MCF 10A (cell line): Measurements from ENCODE around the gene BACH2. TPM values are rescaled to one million over a fixed set of nuclear protein-coding genes. Genes with fewer than 3 reads are reported as not detected.

Experiments used
- BruUV-seq: library from RNA; stranded (reverse); fragments of 400-500 nt; replicated peaks from 2 replicates; lab custom pipeline; 2021; lab: Mats Ljungman, UMichigan
- CTCF ChIA-PET: fragments of 300-600 bp; sonication (Branson Sonifier 250); formaldehyde crosslinking; extraction: SDS; loops from one replicate; lab custom pipeline; 2021; ENCODE audit warnings: antibody characterized with exemption, inconsistent platforms; lab: Yijun Ruan, JAX
- POLR2A ChIA-PET: fragments of 300-600, 350-650 bp; sonication (Branson Sonifier 250); formaldehyde crosslinking; extraction: SDS; loops from one replicate; lab custom pipeline; 2020; ENCODE audit warnings: antibody characterized with exemption, inconsistent platforms; lab: Yijun Ruan, JAX
- DNase-seq: peaks from one replicate; pipeline ENCODE4 v3.0.0-alpha.2; 2018; ENCODE audit not compliant: unreplicated experiment
- H3K27ac Mint-ChIP-seq: one replicate; pipeline ENCODE4 v1.8.0; 2022; ENCODE audit warnings: mild to moderate bottlenecking, low read depth, mixed read lengths; ENCODE audit not compliant: unreplicated experiment
- H3K27me3 Mint-ChIP-seq: one replicate; pipeline ENCODE4 v1.8.0; 2022; ENCODE audit warnings: mixed read lengths; ENCODE audit not compliant: insufficient read depth, unreplicated experiment
- H3K36me3 Mint-ChIP-seq: one replicate; pipeline ENCODE4 v1.8.0; 2022; ENCODE audit warnings: mild to moderate bottlenecking, moderate library complexity, mixed read lengths; ENCODE audit not compliant: insufficient read depth, unreplicated experiment
- H3K4me1 Mint-ChIP-seq: one replicate; pipeline ENCODE4 v1.8.0; 2022; ENCODE audit warnings: mixed read lengths; ENCODE audit not compliant: insufficient read depth, unreplicated experiment
- H3K4me3 Mint-ChIP-seq: one replicate; pipeline ENCODE4 v1.8.0; 2022; ENCODE audit warnings: mild to moderate bottlenecking, moderate library complexity, mixed read lengths; ENCODE audit not compliant: unreplicated experiment
- H3K9me3 Mint-ChIP-seq: one replicate; pipeline ENCODE4 v1.8.0; 2022; ENCODE audit warnings: mixed read lengths; ENCODE audit not compliant: unreplicated experiment
- CTCF ChIP-seq: fragments of 200-600 bp; IDR thresholded peaks from one replicate; pipeline ENCODE4 v1.8.0; 2022; ENCODE audit warnings: antibody characterized with exemption, mild to moderate bottlenecking; ENCODE audit not compliant: unreplicated experiment
- intact Hi-C: fragments of 100-400 bp; cut with micrococcal nuclease; formaldehyde crosslinking; loops from 2 replicates; pipeline ENCODE4 v1.14.1; 2022
- total RNA-seq: library from RNA; stranded (reverse); gene quantifications from 2 replicates; pipeline ENCODE4 v1.2.3, GENCODE V29; 2022

The BACH2 gene
- total RNA-seq, 1 experiment from 2014 or later, result 9.9 TPM

GRCh38 chr6:90293319-90293953, 3.2 kb downstream of the BACH2 start:
- H3K27me3 Mint-ChIP-seq, result no peaks in the 10 kb centered on the region
- intact Hi-C loops, result no loop called here
- no peaks in the 10 kb centered on the region for H3K36me3 Mint-ChIP-seq
- TF ChIP-seq CTCF, result no peak
- POLR2A ChIA-PET, result interaction anchor here (1.0 kb wide), 1 partner anchor 9 kb away, joined by 3 read pairs; no protein-coding TSS in a partner anchor
- H3K4me3 Mint-ChIP-seq, result no peak overlapping the region
- H3K4me1 Mint-ChIP-seq, result peaks cover 5% of the 10 kb centered on the region
- no peak for DNase-seq
- no peak overlapping the region for H3K27ac Mint-ChIP-seq
- no TSS peak for BruUV-seq
- H3K9me3 Mint-ChIP-seq, result no peaks in the 10 kb centered on the region
- CTCF ChIA-PET, result interaction anchor here (0.6 to 2.6 kb wide), 7 partner anchors 99 to 353 kb away, joined by 3 to 12 read pairs (median 3); no protein-coding TSS in a partner anchor

GRCh38 chr6:90291565-90291964, 5.1 kb downstream of the BACH2 start:
- Mint-ChIP-seq H3K36me3 (no peaks in the 10 kb centered on the region), H3K9me3 (peaks cover 8% of the 10 kb centered on the region), H3K27ac (no peak overlapping the region), H3K4me3 (no peak overlapping the region), H3K4me1 (peaks cover 5% of the 10 kb centered on the region), H3K27me3 (no peaks in the 10 kb centered on the region)
- no peak for DNase-seq
- no TSS peak for BruUV-seq
- ChIA-PET CTCF (interaction anchor here (0.6 to 1.5 kb wide), 4 partner anchors 102 to 319 kb away, joined by 3 to 6 read pairs (median 4); no protein-coding TSS in a partner anchor), POLR2A (interaction anchor here (0.6 to 0.9 kb wide), 3 partner anchors 78 to 940 kb away, joined by 3 read pairs; no protein-coding TSS in a partner anchor)
- TF ChIP-seq CTCF, result no peak
- intact Hi-C loops, result no loop called here

- Mint-ChIP-seq H3K4me1 (peaks cover 5% of the 10 kb centered on the region), H3K36me3 (no peaks in the 10 kb centered on the region), H3K9me3 (peaks cover 8% of the 10 kb centered on the region), H3K4me3 (no peak overlapping the region), H3K27me3 (no peaks in the 10 kb centered on the region), H3K27ac (no peak overlapping the region)
- POLR2A ChIA-PET, result interaction anchor here (0.6 to 0.9 kb wide), 4 partner anchors 72 to 939 kb away, joined by 3 read pairs; no protein-coding TSS in a partner anchor
- CTCF ChIA-PET, result interaction anchor here (0.6 to 1.5 kb wide), 4 partner anchors 102 to 318 kb away, joined by 3 to 6 read pairs (median 4); no protein-coding TSS in a partner anchor
- intact Hi-C loops, result no loop called here
- no TSS peak for BruUV-seq
- DNase-seq, result no peak
- TF ChIP-seq CTCF, result no peak
These were observed 5.7 kb downstream of the BACH2 start for GRCh38 chr6:90290811-90291420.

GRCh38 chr6:90289902-90290301, 6.7 kb downstream of the BACH2 start:
- no peak overlapping the region for H3K27ac Mint-ChIP-seq
- ChIA-PET CTCF (interaction anchor here (0.6 to 6.9 kb wide), 5 partner anchors 103 to 189 kb away, joined by 3 to 54 read pairs (median 22); no protein-coding TSS in a partner anchor), POLR2A (interaction anchor here (0.9 kb wide), 1 partner anchor 202 kb away, joined by 3 read pairs; no protein-coding TSS in a partner anchor)
- H3K27me3 Mint-ChIP-seq, result no peaks in the 10 kb centered on the region
- BruUV-seq, result no TSS peak
- H3K4me1 Mint-ChIP-seq, result peaks cover 5% of the 10 kb centered on the region
- peaks cover 8% of the 10 kb centered on the region for H3K9me3 Mint-ChIP-seq
- no peaks in the 10 kb centered on the region for H3K36me3 Mint-ChIP-seq
- intact Hi-C loops, result loop anchor here (5.0 to 10.0 kb wide), 2 partner anchors 75 to 103 kb away; no protein-coding TSS in a partner anchor
- H3K4me3 Mint-ChIP-seq, result no peak overlapping the region
- no peak for DNase-seq
- TF ChIP-seq CTCF, result no peak
